ENCODE results near the gene INPP5D. TPM values are rescaled to one million over a fixed set of nuclear protein-coding genes. Genes with fewer than 3 reads are reported as not detected.
"Not testable (repeated sequence)": the region's sequence is repeated elsewhere in the genome, so short reads cannot be mapped to it uniquely, and the experiment has no call there.

The INPP5D gene
- total RNA-seq, 1 donor from 2014 or later: 2.5 TPM

DNA sequence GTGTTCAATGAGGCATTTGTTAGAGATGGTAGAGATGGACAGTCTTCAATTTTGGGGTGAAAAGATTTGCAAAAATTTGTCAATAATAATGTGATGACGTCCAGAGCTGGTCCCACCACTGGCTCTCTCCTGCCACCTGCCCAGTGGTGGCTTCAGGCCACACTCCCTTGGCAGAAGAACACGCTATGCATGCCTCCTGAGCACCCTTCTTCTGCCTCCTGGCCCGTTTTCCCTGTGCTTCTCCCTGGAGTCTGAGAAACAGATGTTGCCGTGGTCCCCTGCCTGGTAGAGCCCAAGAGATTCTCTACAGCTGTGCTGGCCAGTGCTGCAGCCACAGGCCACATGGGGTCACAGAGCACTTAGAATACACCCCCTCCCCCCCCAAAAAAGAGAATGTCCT lies 33.6 kb downstream of the INPP5D start:
- no peak for DNase-seq

DNA sequence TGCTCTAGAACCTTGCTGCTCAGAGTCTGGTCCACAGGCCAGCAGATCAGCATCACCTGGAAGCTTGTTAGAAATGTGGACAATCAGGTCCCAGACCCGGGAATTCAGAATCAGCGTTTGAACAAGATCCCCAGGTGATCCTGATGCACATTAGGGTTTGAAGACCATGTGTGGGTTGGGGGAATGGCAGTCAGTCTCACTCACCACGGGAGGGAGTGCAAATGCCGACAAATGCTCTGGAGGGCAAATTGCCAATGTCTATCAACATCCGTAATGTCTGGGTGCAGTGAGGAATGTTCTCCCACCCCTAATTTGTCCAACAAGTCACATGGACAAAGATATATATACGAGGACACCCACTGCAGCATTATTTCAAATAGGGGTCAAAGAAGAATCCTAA lies 34.5 kb downstream of the INPP5D start:
- no peak for DNase-seq

DNA sequence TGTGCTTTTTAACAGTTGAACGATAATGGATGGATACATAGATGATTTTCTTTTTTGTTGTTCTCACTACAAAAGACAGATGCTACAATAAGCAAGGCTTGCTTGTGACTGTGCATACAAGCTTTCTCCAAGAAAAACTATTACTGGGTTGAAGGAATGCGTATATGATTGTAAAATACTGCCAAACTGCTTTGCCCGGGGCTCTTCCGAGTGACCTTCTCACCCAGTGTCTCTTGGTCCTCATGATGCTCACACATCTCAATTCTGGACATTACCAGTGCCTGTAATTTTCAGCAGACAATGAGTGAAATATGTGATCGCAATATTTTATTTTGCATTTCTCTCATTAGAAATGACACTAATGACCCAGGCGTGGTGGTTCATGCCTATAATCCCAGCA lies 35.9 kb downstream of the INPP5D start:
- no peak for DNase-seq

DNA sequence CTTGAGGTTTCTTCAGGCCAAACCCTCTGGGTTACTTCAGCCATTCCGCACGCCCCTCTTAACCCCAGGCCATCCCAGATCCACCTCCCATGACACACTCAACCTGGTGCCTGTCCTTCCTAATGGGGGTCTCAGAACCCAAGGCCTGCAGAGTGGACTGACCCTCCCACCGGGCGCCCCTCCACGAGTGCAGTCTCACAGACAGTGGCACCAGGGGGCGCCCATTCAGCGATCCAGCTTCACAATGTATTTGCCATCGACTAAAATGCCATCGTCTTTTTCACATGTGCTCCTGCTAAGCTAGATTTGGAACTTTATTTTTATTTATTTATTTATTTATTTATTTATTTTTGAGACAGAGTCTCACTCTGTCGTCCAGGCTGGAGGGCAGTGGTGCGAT lies 38.5 kb downstream of the INPP5D start:
- no peak for DNase-seq

DNA sequence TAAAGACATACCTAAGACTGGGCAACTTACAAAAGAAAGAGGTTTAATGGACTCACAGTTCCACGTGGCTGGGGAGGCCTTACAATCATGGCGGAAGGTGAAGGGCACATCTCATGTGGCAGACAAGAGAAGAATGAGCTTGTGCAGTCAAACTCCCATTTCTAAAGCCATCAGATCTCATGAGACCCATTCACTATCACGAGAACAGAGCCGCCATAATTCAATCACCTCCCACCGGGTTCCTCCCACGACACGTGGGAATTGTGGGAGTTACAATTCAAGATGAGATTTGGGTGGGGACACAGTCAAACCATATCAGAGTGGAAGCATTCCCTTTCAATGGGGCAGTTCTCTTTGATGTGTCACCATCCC lies 39.7 kb downstream of the INPP5D start:
- DNase-seq: not testable (repeated sequence)

DNA sequence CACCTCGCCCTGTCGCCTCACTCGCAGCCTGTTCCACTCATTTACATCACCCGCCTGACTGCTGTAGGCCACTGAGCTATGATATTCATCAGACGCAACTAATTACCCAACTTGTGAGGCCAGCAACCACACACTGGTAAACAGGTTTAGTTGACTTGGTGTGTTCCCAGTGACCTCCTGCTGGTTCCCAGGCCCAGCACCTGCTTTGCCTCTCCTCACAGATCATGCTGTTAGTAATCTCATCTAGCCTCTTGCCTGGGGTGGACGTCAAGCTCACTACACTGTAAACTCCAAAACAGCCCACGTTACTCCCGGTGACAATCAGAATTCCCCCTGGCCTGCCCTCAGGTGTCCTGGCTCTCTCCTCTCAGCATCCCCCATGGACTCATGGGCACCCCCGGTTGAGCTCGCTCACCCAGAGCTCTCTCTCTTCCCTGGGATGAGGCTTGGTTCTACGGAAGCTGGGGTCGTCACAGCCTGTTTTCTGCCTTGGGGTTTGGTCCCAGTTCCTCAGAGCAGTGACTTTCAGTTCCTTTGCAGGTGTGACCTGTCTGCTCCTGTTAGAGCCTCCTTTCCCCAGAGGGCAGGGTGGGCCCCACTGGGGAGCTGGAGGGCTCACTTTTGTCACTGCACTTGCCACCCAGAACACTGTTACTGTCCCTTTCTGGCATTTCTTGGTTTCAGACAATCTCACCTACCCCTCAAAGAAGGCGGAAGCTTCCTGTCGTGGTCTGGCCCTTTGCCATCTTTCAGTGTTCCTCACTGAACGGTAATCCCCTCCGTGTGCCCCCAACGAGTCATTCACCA lies 40.3 kb downstream of the INPP5D start:
- DNase-seq: no peak

DNA sequence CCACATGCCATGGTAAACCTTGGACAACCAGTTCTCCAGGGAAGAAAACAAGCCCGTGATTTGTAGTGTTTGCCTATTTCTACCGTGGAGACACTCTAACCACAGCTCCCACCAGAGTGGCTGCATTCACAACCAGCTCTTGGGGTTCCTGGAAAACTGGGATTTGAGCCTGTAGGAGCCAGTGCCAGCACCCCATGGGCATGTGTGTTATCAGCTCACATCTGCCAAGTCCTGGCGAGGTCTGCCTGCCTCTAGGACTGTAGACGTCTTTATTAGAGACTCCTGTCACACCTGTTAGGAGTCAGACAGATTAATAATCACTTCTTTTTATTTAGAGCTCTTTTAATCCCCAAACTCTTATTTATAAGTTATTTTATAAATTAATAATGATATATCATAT lies 41.0 kb downstream of the INPP5D start:
- no peak for DNase-seq

DNA sequence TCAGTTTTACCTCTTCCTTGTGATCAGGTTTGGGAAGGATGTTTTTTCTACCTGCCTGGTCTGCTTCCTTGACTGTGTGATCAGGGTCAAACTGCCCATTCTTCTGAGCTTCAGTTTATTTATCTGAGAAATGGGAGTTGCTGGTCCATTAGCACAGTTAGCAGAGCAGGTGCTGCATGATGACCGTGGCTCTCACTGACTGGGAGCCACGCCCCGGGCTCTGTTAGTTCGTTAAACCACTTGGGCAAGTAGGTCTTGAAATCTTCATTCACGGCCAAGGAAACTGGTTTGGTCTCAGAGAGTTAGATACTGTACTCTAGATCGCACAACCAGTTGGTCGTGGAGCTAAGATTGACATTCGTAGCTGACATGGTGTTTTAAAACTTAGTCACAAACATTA lies 41.7 kb downstream of the INPP5D start:
- no peak for DNase-seq

DNA sequence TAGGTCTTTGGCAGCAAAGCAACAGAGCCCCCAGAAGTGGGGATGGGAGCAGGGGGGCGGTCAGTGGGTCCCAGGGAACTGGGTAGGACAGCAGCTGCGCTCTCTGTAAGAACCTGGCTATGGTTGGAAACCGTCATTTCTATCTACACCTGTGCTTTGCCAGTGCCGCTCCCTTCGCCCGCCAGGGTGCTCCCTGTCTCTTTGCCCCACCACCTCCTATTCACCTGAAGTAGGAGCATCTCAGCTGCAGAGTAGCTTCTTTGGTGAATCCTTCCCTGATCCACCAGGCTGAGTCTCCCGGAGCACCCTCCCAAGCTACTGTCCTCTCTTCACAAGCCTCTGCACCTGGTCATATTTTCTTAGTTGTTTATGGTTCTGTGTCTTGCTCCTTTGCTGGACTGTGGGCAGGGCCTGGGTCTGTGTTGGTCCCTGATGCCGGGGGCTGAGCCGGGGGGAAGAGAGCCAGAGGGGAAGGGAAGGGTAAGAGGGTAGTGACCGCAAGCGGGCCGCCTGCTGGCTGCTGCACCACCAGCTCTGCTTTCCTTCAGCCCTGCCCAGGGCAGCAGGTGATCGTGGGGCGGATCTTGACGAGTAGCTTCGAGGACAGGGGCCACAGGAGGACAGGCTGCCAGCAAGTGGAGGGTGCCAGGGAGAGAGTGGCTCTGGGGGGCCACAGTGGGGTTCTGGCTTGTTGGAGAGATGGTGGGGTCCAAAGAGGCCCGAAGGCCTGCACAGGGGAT lies 45.2 kb downstream of the INPP5D start:
- DNase-seq: no peak

DNA sequence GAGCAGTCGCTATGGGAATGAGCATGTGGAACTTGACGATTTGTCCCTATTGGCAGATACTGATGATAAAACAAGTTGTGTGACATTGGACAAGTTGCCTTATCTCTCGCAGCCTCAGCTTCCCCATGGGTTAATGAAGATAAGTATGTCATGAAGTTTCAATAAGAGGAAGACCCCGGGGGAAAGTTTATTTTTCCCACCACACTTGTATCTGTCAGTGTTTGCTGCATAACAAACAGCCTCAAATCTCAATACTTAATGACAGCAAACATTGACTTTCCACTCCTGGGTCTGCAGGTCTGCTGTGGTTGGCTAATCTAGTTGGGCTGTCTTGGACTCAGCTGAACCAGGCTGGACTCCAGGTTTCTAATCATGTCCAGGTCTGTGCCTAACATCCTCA lies 45.8 kb downstream of the INPP5D start:
- no peak for DNase-seq

DNA sequence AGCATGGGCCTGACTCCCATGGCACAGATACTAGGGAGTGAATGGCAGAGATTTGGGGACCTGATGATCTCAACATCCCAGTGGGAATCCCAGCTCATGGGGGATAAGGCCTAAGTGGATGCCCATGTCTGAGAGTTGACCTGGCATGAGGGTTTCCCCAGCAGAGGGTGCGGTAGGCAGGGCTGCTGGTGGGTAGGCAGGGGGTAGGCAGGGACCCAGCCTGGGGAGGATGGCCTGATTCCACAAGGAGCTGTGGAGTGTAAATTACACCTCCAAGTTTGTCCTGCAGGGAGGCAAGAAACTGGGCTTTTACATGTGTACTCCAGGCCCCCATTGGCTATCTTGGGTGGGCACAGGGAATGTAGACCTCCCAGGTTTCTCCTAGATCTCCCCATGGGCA lies 46.9 kb downstream of the INPP5D start:
- no peak for DNase-seq

DNA sequence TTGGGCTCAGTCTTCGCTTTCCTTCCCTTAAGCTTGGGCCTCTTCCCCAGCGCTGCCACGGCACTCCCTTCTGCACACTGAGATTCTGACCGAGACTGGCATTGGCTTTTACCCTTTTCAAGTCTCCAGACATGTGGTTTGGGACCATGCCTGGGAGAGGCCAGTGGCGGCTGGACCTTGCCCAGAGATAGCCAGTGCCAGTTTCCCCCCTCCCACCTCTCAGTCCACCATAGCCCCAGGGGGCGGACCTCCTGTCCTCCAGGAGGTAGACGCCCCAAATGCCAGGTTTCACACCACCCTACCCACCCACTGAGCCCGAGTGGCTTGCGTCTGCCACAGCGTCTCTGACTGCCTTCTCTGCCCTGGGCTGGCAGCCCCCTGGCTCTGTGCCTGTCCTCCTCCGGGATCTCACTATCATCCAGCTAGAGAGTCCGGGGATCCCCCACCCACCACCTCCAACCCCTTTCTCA lies 47.7 kb downstream of the INPP5D start:
- DNase-seq: no peak

DNA sequence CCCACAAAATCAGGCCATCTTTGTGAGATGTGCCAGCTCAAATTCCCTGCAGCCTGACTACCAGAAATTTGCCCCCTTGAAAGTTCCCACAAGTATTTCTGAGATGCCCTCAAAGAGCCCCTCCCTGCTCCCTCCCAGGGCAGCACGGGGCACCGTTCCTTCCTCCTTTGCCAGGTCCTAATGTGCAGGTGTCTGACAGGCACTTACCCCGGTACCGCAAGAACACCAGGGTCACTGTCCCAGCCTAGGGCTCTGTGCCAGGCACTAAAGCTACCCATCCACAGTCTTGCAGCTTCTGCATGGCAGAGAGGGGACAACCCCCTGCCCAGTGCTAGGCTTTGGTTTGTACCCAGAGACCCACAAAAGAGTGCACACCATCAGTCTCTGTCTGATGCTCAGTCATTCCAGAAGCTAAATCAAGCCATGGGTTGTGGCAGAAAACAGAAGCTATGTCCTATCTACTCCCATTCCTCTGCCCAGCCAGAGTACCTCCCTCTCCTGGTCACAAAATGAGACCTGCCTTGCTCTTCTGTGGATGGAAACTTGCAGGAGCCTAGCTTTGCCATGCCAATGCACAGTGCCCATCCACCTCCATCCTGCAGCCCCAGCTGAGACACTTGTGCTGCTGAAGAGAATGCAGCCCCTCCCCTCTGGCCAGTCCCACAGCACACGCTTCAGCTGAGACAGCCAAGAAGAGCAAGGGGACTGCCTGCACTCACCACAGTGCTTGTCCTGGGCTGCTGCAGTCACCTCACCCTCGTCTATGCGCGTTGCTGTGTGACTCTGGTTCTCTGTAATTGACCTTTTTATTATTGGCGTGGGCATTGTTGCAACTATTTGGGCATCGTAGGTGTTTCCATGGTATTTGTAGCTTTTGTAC lies 48.7 kb downstream of the INPP5D start:
- no peak for DNase-seq

DNA sequence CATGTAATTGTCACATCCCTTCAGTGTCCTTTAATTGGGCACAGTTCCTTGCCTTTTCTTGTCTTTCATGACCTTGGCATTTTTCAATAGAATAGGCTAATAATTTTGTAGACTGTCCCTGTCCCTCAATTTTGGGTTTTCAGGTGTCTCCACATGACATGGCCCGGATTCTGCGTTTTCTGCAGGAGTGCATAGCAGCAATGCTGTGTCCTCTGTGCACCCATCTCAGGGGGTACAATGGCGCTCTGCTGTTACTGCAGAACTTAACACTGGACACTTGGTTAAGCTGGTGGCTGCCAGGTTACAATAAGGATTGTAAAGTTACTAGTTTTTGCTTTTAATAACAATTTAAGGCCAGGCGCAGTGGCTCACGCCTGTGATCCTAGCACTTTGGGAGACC lies 51.3 kb downstream of the INPP5D start:
- DNase-seq: no peak

DNA sequence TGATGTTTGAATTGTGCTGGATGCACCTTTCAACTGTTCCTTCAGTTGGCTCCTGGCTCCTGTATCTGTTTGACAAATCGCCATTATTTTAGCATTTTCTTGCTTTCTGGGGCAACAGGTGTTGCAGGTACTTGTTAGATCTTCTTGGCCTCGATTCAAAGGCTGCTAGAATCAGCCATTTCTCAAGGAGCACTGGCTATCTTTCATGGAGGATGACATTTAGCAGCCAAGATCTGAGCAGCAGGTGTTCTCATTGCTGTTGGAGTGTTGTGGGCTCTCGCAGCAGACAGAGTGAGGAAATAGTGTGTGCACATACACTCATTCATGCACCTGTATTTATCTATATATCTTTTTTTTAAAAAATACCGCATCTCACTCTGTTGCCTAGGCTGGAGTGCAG lies 52.2 kb downstream of the INPP5D start:
- DNase-seq: no peak

DNA sequence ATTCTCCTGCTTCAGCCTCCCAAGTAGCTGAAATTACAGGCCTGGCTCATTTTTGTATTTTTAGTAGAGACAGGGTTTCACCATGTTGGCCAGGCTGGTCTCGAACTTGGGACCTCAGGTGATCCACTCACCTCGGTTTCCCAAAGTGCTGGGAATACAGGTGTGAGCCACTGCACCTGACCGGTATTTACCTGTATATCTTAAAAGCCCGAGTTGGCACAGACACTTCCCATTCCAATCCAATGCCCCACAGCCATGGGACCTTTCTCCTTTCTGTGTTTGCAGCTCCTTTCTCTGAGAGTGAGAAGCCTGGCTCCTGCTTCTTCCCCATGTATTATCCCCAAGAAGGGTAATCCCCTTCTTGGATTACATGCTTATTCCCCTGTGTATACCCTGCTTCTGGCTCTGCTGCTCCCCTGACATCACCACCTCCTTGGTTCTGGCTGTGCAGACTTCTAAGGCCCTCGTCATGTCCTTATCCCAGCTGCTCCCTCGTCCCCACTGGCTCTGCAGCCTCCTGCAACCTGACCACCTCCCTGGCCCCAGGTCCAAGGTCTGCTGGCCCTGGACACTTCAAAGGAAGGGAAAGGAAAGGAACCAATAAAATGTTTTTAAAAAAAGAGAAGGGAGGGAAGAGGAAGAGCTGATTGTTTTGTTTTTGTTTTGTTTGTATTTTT lies 52.8 kb downstream of the INPP5D start:
- no peak for DNase-seq

DNA sequence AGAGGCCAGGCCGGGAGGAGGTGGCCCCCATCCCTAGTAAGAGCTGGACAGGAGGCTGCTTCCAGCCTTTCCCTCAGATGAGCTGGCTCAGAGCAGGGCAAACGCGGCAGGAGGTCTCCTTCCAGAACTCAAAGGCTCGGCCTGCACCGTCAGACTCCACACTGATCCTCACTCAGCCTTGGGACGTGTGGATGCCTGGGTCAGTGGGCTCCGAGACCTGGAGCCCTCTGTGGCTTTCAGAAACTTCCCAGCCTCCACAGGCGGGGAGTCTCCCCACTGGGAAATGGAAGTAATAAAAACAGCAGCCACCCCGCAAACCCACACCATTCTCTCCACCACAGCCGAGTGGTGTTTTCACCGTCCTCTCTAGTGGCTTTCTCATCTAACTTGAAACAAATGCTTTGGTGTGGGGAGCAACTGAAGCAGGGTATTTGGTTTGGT lies 54.3 kb downstream of the INPP5D start:
- DNase-seq: no peak

DNA sequence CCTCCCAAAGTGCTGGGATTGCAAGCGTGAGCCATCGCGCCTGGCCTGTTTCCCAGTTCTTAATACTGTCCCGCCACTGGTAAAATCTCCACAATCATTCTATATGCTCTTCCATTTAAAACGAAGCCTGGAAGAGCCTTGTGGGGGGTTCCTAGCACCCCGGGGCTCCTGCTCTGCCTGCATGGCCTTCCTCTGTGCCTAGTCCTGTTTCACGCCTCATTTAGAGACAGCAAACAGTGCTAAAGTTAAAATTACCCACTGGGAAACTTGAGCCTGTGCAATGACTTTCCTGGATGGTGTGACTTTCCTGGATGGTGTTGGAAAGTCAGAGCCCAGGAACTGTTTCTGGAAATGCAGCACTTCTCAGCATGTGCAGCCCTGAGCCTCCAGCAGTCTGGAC lies 55.0 kb downstream of the INPP5D start:
- DNase-seq: no peak

DNA sequence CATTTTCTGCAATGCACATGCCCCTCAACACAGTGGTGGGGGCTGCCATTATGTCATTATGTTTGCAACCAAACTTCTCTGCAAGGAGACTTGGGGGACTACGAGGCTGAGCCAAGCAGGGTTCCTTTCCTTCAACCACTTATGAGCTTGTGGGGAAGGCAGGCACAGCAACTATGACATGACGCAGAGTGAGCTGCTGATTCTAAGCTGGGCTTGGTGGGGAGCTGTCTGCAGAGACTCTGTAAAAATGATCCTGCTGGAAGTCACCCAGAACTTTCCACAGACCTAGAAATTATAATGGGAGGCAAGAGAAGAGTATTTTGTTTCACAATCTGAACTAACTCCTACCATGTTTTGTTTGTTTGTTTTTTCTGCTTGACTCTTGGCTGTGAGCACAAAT lies 55.6 kb downstream of the INPP5D start:
- no peak for DNase-seq

DNA sequence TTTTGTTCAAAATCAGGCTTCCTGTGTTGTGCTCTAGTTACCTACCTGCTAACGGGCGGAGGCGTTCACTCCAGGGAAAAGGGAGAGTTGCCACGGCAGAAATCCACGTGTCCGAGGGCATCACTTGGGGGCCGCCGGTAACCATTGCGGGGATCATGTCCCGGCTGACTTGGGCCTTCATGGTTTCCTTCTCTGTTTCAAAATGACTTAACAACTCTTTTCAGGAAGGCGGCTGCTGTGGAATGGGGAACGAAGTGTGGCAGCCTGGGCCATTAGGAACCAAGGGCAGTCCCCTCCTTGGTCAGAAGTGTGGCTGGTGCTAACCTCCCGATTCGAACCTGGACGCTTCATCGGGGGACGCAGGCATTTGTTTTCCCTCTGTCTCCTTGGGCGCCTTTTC lies 56.8 kb downstream of the INPP5D start:
- no peak for DNase-seq

DNA sequence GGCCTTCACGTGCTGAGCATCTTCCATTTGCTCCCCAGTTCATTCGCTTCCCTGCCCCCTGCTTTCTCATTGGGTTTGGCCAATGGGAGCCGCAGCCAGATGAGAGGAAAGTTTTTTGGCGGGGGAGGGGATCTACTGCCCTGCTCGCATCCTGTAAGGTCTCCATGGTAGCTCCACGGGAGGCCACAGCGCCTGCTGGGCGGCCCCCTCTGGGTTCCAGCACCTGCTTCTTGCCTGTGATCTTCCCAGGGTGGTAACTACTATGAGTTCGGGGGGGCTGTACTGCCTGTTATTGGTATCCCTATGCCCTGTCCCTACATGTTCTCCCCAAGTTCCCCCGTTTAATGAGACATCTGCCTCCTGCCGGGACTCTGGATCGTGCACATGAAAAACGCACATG lies 57.2 kb downstream of the INPP5D start:
- no peak for DNase-seq
